ENCODE results near the gene MT3.

Gene MT3

DNA sequence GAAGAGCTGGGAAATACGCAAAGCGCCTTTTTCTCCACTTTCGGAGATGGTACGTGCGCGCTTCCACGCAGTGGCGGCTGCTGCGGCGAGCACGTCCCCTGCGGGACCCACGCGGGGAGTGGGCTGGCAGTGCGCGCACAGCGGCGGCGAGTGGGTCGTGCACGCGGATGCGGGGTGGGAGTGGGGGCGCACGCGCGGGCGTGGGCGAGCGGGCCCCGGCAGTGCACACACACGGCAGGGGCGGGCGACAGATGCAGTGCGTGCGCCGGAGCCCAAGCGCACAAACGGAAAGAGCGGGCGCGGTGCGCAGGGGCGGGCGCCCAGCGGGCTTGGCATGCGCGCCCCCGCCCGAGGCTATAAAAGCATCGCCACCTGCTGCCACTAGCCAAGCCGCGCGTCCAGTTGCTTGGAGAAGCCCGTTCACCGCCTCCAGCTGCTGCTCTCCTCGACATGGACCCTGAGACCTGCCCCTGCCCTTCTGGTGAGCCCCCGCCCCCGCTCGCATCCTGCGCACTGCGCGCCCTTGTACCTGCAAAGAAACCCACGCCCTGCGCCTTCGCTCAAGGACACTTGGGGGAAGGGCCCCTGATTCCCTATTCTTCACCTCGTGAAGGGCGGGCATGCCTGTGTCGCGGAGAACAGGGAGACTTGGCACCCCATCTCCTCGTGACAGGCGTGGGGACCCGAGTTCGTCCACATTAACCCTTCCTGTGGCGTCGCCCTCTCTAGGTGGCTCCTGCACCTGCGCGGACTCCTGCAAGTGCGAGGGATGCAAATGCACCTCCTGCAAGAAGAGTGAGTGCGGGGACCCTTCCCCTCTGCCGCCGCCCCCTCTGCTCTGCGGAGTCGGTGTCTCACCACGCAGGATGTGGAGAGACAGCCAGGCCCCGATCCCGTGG is at the start of gene MT3:
Gene MT3, plus strand, starts transcription at position 388 of the 899 bp plus-strand sequence. Its CDS starts 63 bp downstream, at position 451.
- Histone ChIP-seq H3K36me3 (ENCODE audit: insufficient read depth) (no peaks in the 10 kb centered on the region), H3K4me3 (IDR thresholded peaks at IDR 0.05; ENCODE audit: insufficient read depth, low read depth, low read length) (no peak within 1 kb of the TSS), H2AFZ (ENCODE audit: low read depth) (no peak within 1 kb of the TSS)

DNA sequence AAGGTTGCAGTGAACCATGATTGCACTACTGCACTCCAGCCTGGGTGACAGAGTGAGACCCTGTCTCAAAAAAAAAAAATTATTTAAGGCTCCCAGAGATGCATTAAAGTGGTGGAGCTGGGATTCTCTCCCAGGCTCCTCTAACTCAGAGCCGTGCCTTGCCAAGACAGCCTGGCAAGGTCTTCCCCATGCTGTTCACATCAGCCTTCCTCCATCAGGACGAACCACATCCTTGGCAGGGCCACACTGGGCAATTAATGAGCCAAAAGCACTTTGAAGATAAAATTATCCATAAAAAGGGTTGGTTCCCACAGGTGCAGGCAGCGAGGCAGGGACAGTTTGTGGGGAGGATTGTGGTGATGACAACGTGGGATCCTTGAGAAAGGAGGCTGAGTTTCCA is 49.7 kb upstream of the MT3 start:
- Histone ChIP-seq H4K20me1 (ENCODE audit: insufficient read depth) (no peaks in the 10 kb centered on the region), H3K27ac (no peak overlapping the region), H3K4me1 (ENCODE audit: low read depth, poor library complexity, severe bottlenecking) (no peaks in the 10 kb centered on the region), H3K4me3 (IDR thresholded peaks at IDR 0.05; ENCODE audit: insufficient read depth, low read depth, low read length) (no peak overlapping the region), H2AFZ (ENCODE audit: low read depth) (no peak overlapping the region), H3K4me2 (no peak overlapping the region), H3K27me3 (ENCODE audit: insufficient read depth, low read depth) (no peaks in the 10 kb centered on the region), H3K79me2 (ENCODE audit: insufficient read depth, low read depth) (no peaks in the 10 kb centered on the region), H3K9ac (no peak overlapping the region), H3K36me3 (ENCODE audit: insufficient read depth) (no peaks in the 10 kb centered on the region)
- TF ChIP-seq, protein P1, sequence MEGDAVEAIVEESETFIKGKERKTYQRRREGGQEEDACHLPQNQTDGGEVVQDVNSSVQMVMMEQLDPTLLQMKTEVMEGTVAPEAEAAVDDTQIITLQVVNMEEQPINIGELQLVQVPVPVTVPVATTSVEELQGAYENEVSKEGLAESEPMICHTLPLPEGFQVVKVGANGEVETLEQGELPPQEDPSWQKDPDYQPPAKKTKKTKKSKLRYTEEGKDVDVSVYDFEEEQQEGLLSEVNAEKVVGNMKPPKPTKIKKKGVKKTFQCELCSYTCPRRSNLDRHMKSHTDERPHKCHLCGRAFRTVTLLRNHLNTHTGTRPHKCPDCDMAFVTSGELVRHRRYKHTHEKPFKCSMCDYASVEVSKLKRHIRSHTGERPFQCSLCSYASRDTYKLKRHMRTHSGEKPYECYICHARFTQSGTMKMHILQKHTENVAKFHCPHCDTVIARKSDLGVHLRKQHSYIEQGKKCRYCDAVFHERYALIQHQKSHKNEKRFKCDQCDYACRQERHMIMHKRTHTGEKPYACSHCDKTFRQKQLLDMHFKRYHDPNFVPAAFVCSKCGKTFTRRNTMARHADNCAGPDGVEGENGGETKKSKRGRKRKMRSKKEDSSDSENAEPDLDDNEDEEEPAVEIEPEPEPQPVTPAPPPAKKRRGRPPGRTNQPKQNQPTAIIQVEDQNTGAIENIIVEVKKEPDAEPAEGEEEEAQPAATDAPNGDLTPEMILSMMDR (conservative IDR thresholded peaks at IDR 0.05; ENCODE audit: low read depth, low read length) = no peak

More for the DNA sequence above, at the start of gene MT3:
- Histone ChIP-seq H3K79me2 (ENCODE audit: insufficient read depth, low read depth) (no peaks in the 10 kb centered on the region), H3K27ac (no peak within 1 kb of the TSS), H3K27me3 (ENCODE audit: insufficient read depth, low read depth) (no peaks in the 10 kb centered on the region), H4K20me1 (ENCODE audit: insufficient read depth) (no peaks in the 10 kb centered on the region), H3K4me2 (no peak within 1 kb of the TSS), H3K4me1 (ENCODE audit: low read depth, poor library complexity, severe bottlenecking) (no peaks in the 10 kb centered on the region), H3K9ac (no peak within 1 kb of the TSS)
- TF ChIP-seq, protein P1 (conservative IDR thresholded peaks at IDR 0.05; ENCODE audit: low read depth, low read length) = no peak

DNA sequence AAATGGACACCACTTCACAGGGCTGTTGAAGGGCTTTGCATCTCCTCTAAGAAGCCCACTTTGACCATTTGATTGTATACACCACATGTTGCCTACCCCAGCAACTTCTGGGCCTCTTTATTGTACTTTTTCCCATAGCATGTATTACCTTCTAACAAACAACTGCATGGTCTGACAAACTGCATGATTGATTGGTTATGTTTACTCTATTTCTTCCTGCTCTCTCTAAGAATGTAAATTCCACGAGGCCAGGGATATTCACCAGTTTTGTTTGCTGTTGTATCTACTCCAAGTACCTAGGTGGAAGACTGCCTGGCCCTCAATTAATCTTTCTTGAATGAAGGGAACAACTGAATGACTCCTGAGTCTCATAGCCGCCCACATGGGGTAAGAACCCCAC is 47.3 kb upstream of the MT3 start:
- no peaks in the 10 kb centered on the region for H3K36me3 ChIP-seq (ENCODE audit: insufficient read depth)
- no peak overlapping the region for H3K27ac ChIP-seq
- no peaks in the 10 kb centered on the region for H3K79me2 ChIP-seq (ENCODE audit: insufficient read depth, low read depth)
- no peak overlapping the region for H2AFZ ChIP-seq (ENCODE audit: low read depth)
- H3K27me3 ChIP-seq (ENCODE audit: insufficient read depth, low read depth) = no peaks in the 10 kb centered on the region
- no peak overlapping the region for H3K9ac ChIP-seq
- no peak overlapping the region for H3K4me3 ChIP-seq (IDR thresholded peaks at IDR 0.05; ENCODE audit: insufficient read depth, low read depth, low read length)
- peaks cover 3% of the 10 kb centered on the region for H3K4me1 ChIP-seq (ENCODE audit: low read depth, poor library complexity, severe bottlenecking)
- H4K20me1 ChIP-seq (ENCODE audit: insufficient read depth) = no peaks in the 10 kb centered on the region
- H3K4me2 ChIP-seq = no peak overlapping the region
- TF ChIP-seq, protein P1 (conservative IDR thresholded peaks at IDR 0.05; ENCODE audit: low read depth, low read length) = no peak

DNA sequence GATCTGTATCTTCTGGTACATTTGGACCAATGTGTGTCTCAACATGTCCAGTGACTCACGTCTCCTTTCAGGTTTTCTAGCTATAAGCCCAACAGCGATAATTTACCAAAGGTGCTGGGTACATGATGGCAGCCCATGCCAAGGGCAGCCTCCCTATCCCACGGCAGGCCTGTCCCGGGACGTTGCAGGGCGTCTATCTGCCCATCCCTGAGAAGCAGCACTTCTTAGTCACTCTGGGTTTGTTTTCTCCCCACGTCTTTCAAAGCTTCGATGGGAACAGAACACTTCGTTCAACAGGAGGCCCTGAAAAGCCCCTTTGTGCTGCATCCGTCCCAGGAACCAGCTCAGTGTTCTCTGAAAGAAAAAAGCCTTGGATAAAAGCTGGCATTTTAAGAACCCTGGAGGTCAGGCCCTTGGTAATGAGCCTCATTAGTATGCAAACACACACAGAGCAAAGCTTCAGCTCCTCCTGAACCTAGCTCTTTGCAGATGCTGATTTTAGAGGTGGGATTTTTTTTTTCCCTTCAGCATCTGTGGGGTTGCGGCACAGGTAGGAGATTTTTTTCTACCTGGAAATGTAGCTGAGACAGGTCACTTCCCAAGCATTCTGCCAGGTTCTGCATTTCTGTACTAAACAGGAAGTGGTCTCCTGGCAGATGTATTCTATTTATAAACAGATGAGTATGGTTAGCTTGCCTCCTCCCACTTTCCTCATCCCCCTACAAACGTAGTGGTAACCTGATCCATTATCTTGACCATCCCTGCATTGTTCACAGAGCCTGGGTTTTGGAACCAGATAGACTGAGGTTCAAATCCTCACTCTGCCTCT is 42.0 kb upstream of the MT3 start:
- TF ChIP-seq, protein P1 (conservative IDR thresholded peaks at IDR 0.05; ENCODE audit: low read depth, low read length) = no peak
- peak overlapping the region; percentile 92 for H3K4me2 ChIP-seq

More for the DNA sequence above, 42.0 kb upstream of the MT3 start:
- Histone ChIP-seq H3K4me3 (IDR thresholded peaks at IDR 0.05; ENCODE audit: insufficient read depth, low read depth, low read length) (no peak overlapping the region), H4K20me1 (ENCODE audit: insufficient read depth) (no peaks in the 10 kb centered on the region), H3K4me1 (ENCODE audit: low read depth, poor library complexity, severe bottlenecking) (peaks cover 30% of the 10 kb centered on the region), H3K27me3 (ENCODE audit: insufficient read depth, low read depth) (no peaks in the 10 kb centered on the region), H3K79me2 (ENCODE audit: insufficient read depth, low read depth) (no peaks in the 10 kb centered on the region), H2AFZ (ENCODE audit: low read depth) (peak overlapping the region; percentile 80), H3K9ac (peak overlapping the region; percentile 8; the same call in 1 of the 2 replicates), H3K27ac (peak overlapping the region; percentile 56), H3K36me3 (ENCODE audit: insufficient read depth) (no peaks in the 10 kb centered on the region)

Data from KMS-11 (cell line).